HEK293 (cell line): ENCODE measurements around the gene DLX6.

Experiments used
- CTCF ChIA-PET: fragments of 350-600 bp; formaldehyde crosslinking; extraction: SDS; loops from one replicate; lab custom pipeline; 2021; ENCODE audit warnings: antibody characterized with exemption; lab: Yijun Ruan, JAX
- POLR2A ChIA-PET: fragments of 300-600 bp; formaldehyde crosslinking; extraction: SDS; loops from one replicate; lab custom pipeline; 2020; ENCODE audit warnings: antibody characterized with exemption, inconsistent platforms; lab: Yijun Ruan, JAX
- H3K27ac ChIP-seq: fragments of 200-500 bp; sonication (Bioruptor generic); 2 replicates; pipeline ENCODE4 v1.5.1; 2014; ENCODE audit warnings: low read depth, low read length, control low read depth, inconsistent platforms; ENCODE audit errors: extremely low read depth
- H3K36me3 ChIP-seq, 2 experiments: fragments of 200-500 bp in 1 of 2; sonication (Bioruptor generic) in 1 of 2; 1 replicate in 1 of 2; 2 replicates in 1 of 2; pipeline ENCODE4 v1.5.1; 2014 to 2017; ENCODE audit warnings: inconsistent platforms in 2 of 2, low read length in 2 of 2; ENCODE audit not compliant: control insufficient read depth in 2 of 2, insufficient read depth in 1 of 2
- H3K4me1 ChIP-seq: fragments of 200-500 bp; sonication (Bioruptor generic); 2 replicates; pipeline ENCODE4 v1.5.1; 2014; ENCODE audit warnings: mild to moderate bottlenecking, low read length, inconsistent platforms; ENCODE audit not compliant: control insufficient read depth, insufficient read depth
- H3K4me3 ChIP-seq: 2 replicates; pipeline ENCODE4 v1.5.1; 2011; ENCODE audit warnings: low read depth, mild to moderate bottlenecking, control low read depth, low read length, moderate library complexity
- H3K9me3 ChIP-seq: fragments of 200-500 bp; sonication (Bioruptor generic); 2 replicates; pipeline ENCODE4 v1.5.1; 2014; ENCODE audit warnings: low read depth, low read length, inconsistent platforms; ENCODE audit not compliant: control insufficient read depth, insufficient read depth
- GFI1B ChIP-seq: fragments of 450-650 bp; formaldehyde crosslinking; IDR thresholded peaks from 2 replicates; pipeline ENCODE4 v1.5.1; 2016; ENCODE audit warnings: missing biosample characterization, missing genetic modification characterization
- GLI4 ChIP-seq: fragments of 450-650 bp; formaldehyde crosslinking; IDR thresholded peaks from 2 replicates; pipeline ENCODE4 v1.5.1; 2016; ENCODE audit warnings: missing biosample characterization, missing genetic modification characterization
- HOXD13 ChIP-seq: sonication (generic); formaldehyde crosslinking; IDR thresholded peaks from 2 replicates; pipeline ENCODE4 v1.8.0; 2022; ENCODE audit warnings: missing genetic modification reagents, borderline replicate concordance
- PRDM1 ChIP-seq: fragments of 450-650 bp; formaldehyde crosslinking; IDR thresholded peaks from 2 replicates; pipeline ENCODE4; 2016; ENCODE audit warnings: missing biosample characterization, missing genetic modification characterization
- RBAK ChIP-seq: fragments of 450-650 bp; formaldehyde crosslinking; IDR thresholded peaks from 2 replicates; pipeline ENCODE4 v1.5.1; 2016; ENCODE audit warnings: missing biosample characterization, missing genetic modification characterization
- SETDB1 ChIP-seq: IDR thresholded peaks from one replicate; pipeline ENCODE4 v1.6.1; 2017; ENCODE audit warnings: mild to moderate bottlenecking, low read length, moderate library complexity, mixed read lengths; ENCODE audit not compliant: insufficient read length
- SP2 ChIP-seq: fragments of 450-650 bp; formaldehyde crosslinking; IDR thresholded peaks from 2 replicates; pipeline ENCODE4 v1.5.1; 2016; ENCODE audit warnings: missing biosample characterization, missing genetic modification characterization
- ZBTB6 ChIP-seq: fragments of 450-650 bp; formaldehyde crosslinking; IDR thresholded peaks from 2 replicates; pipeline ENCODE4 v1.5.1; 2017; ENCODE audit warnings: missing biosample characterization, missing genetic modification characterization
- ZNF112 ChIP-seq: fragments of 450-650 bp; formaldehyde crosslinking; IDR thresholded peaks from 2 replicates; pipeline ENCODE4 v1.5.0; 2017; ENCODE audit warnings: missing biosample characterization, missing genetic modification characterization
- ZNF114 ChIP-seq: fragments of 450-650 bp; formaldehyde crosslinking; IDR thresholded peaks from 2 replicates; pipeline ENCODE4 v1.5.0; 2017; ENCODE audit warnings: missing biosample characterization, missing genetic modification characterization
- ZNF324 ChIP-seq: fragments of 450-650 bp; formaldehyde crosslinking; IDR thresholded peaks from 2 replicates; pipeline ENCODE4 v1.5.1; 2016; ENCODE audit warnings: missing biosample characterization, missing genetic modification characterization
- ZNF366 ChIP-seq: fragments of 450-650 bp; formaldehyde crosslinking; conservative IDR thresholded peaks from 2 replicates; pipeline ENCODE4 v1.5.1; 2016; ENCODE audit warnings: missing biosample characterization, missing genetic modification characterization
- ZNF37A ChIP-seq: fragments of 450-650 bp; IDR thresholded peaks from 2 replicates; pipeline ENCODE4 v1.5.1; 2018; ENCODE audit warnings: missing biosample characterization, missing genetic modification characterization
- ZNF416 ChIP-seq: fragments of 450-650 bp; formaldehyde crosslinking; IDR thresholded peaks from 2 replicates; pipeline ENCODE4 v1.5.1; 2016; ENCODE audit warnings: missing biosample characterization, missing genetic modification characterization
- ZNF529 ChIP-seq: fragments of 450-650 bp; formaldehyde crosslinking; IDR thresholded peaks from 2 replicates; pipeline ENCODE4 v1.5.1; 2017; ENCODE audit warnings: missing genetic modification characterization, missing biosample characterization; ENCODE audit not compliant: insufficient replicate concordance
- ZNF623 ChIP-seq: fragments of 450-650 bp; formaldehyde crosslinking; IDR thresholded peaks from 2 replicates; pipeline ENCODE4 v1.5.1; 2016; ENCODE audit warnings: missing biosample characterization, missing genetic modification characterization
- ZNF670 ChIP-seq: fragments of 450-650 bp; formaldehyde crosslinking; IDR thresholded peaks from 2 replicates; pipeline ENCODE4 v1.5.1; 2016; ENCODE audit warnings: missing biosample characterization, missing genetic modification characterization, low read depth
- ZNF747 ChIP-seq: fragments of 450-650 bp; formaldehyde crosslinking; IDR thresholded peaks from 2 replicates; pipeline ENCODE4 v1.5.1; 2016; ENCODE audit warnings: missing biosample characterization, missing genetic modification characterization
- ZXDB ChIP-seq: fragments of 450-650 bp; formaldehyde crosslinking; IDR thresholded peaks from 2 replicates; pipeline ENCODE4 v1.5.1; 2016; ENCODE audit warnings: missing biosample characterization, missing genetic modification characterization
- TF ChIP-seq, protein P1 (sequence below): fragments of 450-650 bp; formaldehyde crosslinking; IDR thresholded peaks from 2 replicates; pipeline ENCODE4 v1.5.1; 2016; ENCODE audit warnings: missing biosample characterization, missing genetic modification characterization
- TF ChIP-seq, protein P2 (sequence below): fragments of 450-650 bp; formaldehyde crosslinking; IDR thresholded peaks from 2 replicates; pipeline ENCODE4 v1.5.1; 2016; ENCODE audit warnings: missing biosample characterization, missing genetic modification characterization, borderline replicate concordance
- TF ChIP-seq, protein P3 (sequence below): fragments of 450-650 bp; formaldehyde crosslinking; IDR thresholded peaks from 2 replicates; pipeline ENCODE4 v1.5.1; 2016; ENCODE audit warnings: missing biosample characterization, missing genetic modification characterization

Gene DLX6

DNA sequence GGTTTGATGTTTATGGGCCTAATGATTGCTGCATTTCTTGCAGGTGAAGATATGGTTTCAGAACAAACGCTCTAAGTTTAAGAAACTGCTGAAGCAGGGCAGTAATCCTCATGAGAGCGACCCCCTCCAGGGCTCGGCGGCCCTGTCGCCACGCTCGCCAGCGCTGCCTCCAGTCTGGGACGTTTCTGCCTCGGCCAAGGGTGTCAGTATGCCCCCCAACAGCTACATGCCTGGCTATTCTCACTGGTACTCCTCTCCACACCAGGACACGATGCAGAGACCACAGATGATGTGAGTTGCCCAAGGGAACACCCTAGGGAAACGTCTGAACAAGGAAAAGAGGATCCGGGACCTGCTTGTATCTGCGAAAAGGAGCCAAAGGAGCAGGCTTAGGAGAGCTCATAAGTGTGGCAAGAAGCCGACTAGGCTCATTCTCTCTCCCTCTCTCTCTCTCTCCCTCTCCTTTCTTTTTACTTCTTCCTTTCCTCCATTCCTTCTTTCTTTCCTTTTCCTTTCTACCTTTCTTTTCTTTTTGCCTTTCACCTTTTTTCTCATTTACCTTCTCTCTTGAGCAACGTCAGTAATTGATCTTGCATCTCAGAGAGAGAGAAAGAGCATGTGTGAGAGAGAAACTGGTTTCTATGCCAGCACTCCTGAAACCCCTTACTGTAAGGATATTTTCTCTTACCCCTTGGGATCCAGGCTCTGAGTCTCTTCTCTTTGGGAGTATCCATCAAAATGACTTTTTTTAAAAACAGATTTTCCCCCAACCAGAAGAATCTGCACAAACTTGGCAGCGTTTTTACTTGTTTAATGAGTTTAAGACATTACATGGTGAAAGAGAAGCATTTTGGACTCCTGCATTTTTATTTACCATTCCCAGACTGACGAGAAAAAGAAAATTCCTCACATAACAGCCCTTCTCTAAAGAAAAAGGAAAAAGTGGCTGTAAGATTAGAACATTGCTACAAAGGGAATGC lies 4.7 kb downstream of the DLX6 start:
- H3K27ac ChIP-seq = no peak overlapping the region
- peaks cover 15 to 24% of the 10 kb centered on the region in 2 experiments for H3K36me3 ChIP-seq
- H3K9me3 ChIP-seq = no peaks in the 10 kb centered on the region
- TF ChIP-seq ZNF529 (no peak), RBAK (no peak), ZNF747 (tag by site-specific recombination) (no peak), GLI4 (tag by site-specific recombination) (no peak), PRDM1 (tag by site-specific recombination) (peak; percentile 97), ZNF623 (tag by site-specific recombination) (no peak), ZNF366 (peak; percentile 50), GFI1B (tag by site-specific recombination) (no peak), ZNF416 (no peak), ZNF114 (tag by site-specific recombination) (no peak)
- TF ChIP-seq, protein P1, sequence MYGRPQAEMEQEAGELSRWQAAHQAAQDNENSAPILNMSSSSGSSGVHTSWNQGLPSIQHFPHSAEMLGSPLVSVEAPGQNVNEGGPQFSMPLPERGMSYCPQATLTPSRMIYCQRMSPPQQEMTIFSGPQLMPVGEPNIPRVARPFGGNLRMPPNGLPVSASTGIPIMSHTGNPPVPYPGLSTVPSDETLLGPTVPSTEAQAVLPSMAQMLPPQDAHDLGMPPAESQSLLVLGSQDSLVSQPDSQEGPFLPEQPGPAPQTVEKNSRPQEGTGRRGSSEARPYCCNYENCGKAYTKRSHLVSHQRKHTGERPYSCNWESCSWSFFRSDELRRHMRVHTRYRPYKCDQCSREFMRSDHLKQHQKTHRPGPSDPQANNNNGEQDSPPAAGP = no peak
- no peak overlapping the region for H3K4me3 ChIP-seq
- H3K4me1 ChIP-seq = no peaks in the 10 kb centered on the region; the same call in 1 of the 2 replicates
- ChIA-PET CTCF (interaction anchor here (0.9 kb wide), 1 partner anchor 14 kb away, joined by 3 read pairs; the partner anchor contains the start of gene DLX5), POLR2A (no interaction called here)

- POLR2A ChIA-PET = no interaction called here
- TF ChIP-seq HOXD13 (CRISPR knock-in tag) = no peak
- no peak for TF ChIP-seq SETDB1
- TF ChIP-seq ZNF37A (tag by site-specific recombination) = no peak
- TF ChIP-seq ZXDB (tag by site-specific recombination) = no peak
- no peak for TF ChIP-seq ZBTB6 (tag by site-specific recombination)
- TF ChIP-seq ZNF670 (tag by site-specific recombination) = no peak
- TF ChIP-seq ZNF324 = no peak
- TF ChIP-seq, protein P2, sequence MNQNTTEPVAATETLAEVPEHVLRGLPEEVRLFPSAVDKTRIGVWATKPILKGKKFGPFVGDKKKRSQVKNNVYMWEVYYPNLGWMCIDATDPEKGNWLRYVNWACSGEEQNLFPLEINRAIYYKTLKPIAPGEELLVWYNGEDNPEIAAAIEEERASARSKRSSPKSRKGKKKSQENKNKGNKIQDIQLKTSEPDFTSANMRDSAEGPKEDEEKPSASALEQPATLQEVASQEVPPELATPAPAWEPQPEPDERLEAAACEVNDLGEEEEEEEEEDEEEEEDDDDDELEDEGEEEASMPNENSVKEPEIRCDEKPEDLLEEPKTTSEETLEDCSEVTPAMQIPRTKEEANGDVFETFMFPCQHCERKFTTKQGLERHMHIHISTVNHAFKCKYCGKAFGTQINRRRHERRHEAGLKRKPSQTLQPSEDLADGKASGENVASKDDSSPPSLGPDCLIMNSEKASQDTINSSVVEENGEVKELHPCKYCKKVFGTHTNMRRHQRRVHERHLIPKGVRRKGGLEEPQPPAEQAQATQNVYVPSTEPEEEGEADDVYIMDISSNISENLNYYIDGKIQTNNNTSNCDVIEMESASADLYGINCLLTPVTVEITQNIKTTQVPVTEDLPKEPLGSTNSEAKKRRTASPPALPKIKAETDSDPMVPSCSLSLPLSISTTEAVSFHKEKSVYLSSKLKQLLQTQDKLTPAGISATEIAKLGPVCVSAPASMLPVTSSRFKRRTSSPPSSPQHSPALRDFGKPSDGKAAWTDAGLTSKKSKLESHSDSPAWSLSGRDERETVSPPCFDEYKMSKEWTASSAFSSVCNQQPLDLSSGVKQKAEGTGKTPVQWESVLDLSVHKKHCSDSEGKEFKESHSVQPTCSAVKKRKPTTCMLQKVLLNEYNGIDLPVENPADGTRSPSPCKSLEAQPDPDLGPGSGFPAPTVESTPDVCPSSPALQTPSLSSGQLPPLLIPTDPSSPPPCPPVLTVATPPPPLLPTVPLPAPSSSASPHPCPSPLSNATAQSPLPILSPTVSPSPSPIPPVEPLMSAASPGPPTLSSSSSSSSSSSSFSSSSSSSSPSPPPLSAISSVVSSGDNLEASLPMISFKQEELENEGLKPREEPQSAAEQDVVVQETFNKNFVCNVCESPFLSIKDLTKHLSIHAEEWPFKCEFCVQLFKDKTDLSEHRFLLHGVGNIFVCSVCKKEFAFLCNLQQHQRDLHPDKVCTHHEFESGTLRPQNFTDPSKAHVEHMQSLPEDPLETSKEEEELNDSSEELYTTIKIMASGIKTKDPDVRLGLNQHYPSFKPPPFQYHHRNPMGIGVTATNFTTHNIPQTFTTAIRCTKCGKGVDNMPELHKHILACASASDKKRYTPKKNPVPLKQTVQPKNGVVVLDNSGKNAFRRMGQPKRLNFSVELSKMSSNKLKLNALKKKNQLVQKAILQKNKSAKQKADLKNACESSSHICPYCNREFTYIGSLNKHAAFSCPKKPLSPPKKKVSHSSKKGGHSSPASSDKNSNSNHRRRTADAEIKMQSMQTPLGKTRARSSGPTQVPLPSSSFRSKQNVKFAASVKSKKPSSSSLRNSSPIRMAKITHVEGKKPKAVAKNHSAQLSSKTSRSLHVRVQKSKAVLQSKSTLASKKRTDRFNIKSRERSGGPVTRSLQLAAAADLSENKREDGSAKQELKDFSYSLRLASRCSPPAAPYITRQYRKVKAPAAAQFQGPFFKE (tag by site-specific recombination) = no peak
- TF ChIP-seq, protein P3, sequence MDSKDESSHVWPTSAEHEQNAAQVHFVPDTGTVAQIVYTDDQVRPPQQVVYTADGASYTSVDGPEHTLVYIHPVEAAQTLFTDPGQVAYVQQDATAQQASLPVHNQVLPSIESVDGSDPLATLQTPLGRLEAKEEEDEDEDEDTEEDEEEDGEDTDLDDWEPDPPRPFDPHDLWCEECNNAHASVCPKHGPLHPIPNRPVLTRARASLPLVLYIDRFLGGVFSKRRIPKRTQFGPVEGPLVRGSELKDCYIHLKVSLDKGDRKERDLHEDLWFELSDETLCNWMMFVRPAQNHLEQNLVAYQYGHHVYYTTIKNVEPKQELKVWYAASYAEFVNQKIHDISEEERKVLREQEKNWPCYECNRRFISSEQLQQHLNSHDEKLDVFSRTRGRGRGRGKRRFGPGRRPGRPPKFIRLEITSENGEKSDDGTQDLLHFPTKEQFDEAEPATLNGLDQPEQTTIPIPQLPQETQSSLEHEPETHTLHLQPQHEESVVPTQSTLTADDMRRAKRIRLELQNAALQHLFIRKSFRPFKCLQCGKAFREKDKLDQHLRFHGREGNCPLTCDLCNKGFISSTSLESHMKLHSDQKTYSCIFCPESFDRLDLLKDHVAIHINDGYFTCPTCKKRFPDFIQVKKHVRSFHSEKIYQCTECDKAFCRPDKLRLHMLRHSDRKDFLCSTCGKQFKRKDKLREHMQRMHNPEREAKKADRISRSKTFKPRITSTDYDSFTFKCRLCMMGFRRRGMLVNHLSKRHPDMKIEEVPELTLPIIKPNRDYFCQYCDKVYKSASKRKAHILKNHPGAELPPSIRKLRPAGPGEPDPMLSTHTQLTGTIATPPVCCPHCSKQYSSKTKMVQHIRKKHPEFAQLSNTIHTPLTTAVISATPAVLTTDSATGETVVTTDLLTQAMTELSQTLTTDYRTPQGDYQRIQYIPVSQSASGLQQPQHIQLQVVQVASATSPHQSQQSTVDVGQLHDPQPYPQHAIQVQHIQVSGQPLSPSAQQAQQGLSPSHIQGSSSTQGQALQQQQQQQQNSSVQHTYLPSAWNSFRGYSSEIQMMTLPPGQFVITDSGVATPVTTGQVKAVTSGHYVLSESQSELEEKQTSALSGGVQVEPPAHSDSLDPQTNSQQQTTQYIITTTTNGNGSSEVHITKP (tag by site-specific recombination) = no peak
- TF ChIP-seq ZNF112 (tag by site-specific recombination) = no peak
- no peak for TF ChIP-seq SP2 (tag by site-specific recombination)
Measured at GRCh38 chr7:97011104-97011503, 5.8 kb downstream of the DLX6 start.

More at GRCh38 chr7:97011104-97011503, 5.8 kb downstream of the DLX6 start:
- CTCF ChIA-PET = no interaction called here
- Histone ChIP-seq H3K36me3 (peaks cover 15 to 24% of the 10 kb centered on the region in 2 experiments), H3K4me3 (no peak overlapping the region), H3K27ac (no peak overlapping the region), H3K4me1 (peaks cover 8% of the 10 kb centered on the region), H3K9me3 (no peaks in the 10 kb centered on the region)
